Measurements from ENCODE around the gene TNFRSF1A. TPM values are rescaled to one million over a fixed set of nuclear protein-coding genes. Genes with fewer than 3 reads are reported as not detected.

Gene TNFRSF1A
- total RNA-seq, 3 donors from 2014 or later (not counting 1 experiment from before 2014, with no cell fraction given) = 75.7 to 116 (median 87.3) TPM

DNA sequence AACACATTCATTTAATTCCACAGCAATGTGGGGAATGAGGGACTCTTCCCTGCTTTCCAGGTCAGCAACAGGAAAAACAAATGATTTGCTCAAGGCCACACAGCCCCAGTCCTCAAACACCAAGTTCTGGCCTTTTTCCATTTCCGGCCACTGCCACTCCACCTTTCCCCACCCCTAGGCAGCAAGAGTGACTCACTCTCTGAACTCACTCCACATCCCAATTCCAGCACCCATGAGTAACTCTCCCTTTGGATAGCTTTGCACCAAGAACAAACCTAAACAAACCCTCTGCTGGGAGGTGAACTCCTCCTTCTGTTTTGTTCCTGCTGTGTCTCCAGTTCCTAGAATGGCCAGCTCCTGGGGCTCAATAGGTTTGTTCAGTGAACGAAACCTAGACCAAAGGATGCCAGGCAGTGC lies 61.8 kb downstream of the TNFRSF1A start:
- ATAC-seq (no peak), DNase-seq (no peak)
- H3K27me3 Mint-ChIP-seq (ENCODE audit: low read depth in 2 of 2) = peaks cover 11 to 42% of the 10 kb centered on the region in 2 donors
- H3K27me3 ChIP-seq (ENCODE audit: control insufficient read depth, insufficient read depth, low read length) = peaks cover 16% of the 10 kb centered on the region
- intact Hi-C loops (cut with micrococcal nuclease) = no loop called here
- no peaks in the 10 kb centered on the region for H3K9me3 ChIP-seq (ENCODE audit: control insufficient read depth, insufficient read depth, low read length)
- TF ChIP-seq, protein P1, sequence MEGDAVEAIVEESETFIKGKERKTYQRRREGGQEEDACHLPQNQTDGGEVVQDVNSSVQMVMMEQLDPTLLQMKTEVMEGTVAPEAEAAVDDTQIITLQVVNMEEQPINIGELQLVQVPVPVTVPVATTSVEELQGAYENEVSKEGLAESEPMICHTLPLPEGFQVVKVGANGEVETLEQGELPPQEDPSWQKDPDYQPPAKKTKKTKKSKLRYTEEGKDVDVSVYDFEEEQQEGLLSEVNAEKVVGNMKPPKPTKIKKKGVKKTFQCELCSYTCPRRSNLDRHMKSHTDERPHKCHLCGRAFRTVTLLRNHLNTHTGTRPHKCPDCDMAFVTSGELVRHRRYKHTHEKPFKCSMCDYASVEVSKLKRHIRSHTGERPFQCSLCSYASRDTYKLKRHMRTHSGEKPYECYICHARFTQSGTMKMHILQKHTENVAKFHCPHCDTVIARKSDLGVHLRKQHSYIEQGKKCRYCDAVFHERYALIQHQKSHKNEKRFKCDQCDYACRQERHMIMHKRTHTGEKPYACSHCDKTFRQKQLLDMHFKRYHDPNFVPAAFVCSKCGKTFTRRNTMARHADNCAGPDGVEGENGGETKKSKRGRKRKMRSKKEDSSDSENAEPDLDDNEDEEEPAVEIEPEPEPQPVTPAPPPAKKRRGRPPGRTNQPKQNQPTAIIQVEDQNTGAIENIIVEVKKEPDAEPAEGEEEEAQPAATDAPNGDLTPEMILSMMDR (IDR thresholded peaks at IDR 0.05) = no peak
- no peak overlapping the region for H3K27ac ChIP-seq (ENCODE audit: low read length)
- H3K4me1 Mint-ChIP-seq = no peaks in the 10 kb centered on the region
- H3K4me3 ChIP-seq (ENCODE audit: low read length) = no peak overlapping the region
- H3K9me3 Mint-ChIP-seq = no peaks in the 10 kb centered on the region
- 89% methylated on average over 2 of the region's 2 CpGs for WGBS (ENCODE audit: insufficient coverage)
- no peak overlapping the region for H3K27ac Mint-ChIP-seq
- H3K4me3 Mint-ChIP-seq = no peak overlapping the region
- H3K4me1 ChIP-seq (ENCODE audit: control insufficient read depth, insufficient read depth, low read length) = peaks cover 10% of the 10 kb centered on the region
- no peaks in the 10 kb centered on the region for H3K36me3 Mint-ChIP-seq
- H3K36me3 ChIP-seq (ENCODE audit: control insufficient read depth, insufficient read depth, low read length) = no peaks in the 10 kb centered on the region

GRCh38 chr12:6279631-6280030 lies 62.2 kb downstream of the TNFRSF1A start:
- Mint-ChIP-seq H3K4me3 (no peak overlapping the region), H3K27me3 (ENCODE audit: low read depth in 2 of 2) (peaks cover 11 to 47% of the 10 kb centered on the region in 2 donors), H3K9me3 (no peaks in the 10 kb centered on the region), H3K36me3 (no peaks in the 10 kb centered on the region), H3K27ac (no peak overlapping the region), H3K4me1 (no peaks in the 10 kb centered on the region)
- peaks cover 16% of the 10 kb centered on the region for H3K27me3 ChIP-seq (ENCODE audit: control insufficient read depth, insufficient read depth, low read length)
- H3K27ac ChIP-seq (ENCODE audit: low read length) = no peak overlapping the region
- TF ChIP-seq, protein P1 (IDR thresholded peaks at IDR 0.05) = no peak
- H3K4me3 ChIP-seq (ENCODE audit: low read length) = no peak overlapping the region
- DNase-seq (no peak), ATAC-seq (no peak)
- intact Hi-C loops (cut with micrococcal nuclease) = no loop called here
- no peaks in the 10 kb centered on the region for H3K36me3 ChIP-seq (ENCODE audit: control insufficient read depth, insufficient read depth, low read length)
- H3K4me1 ChIP-seq (ENCODE audit: control insufficient read depth, insufficient read depth, low read length) = peaks cover 10% of the 10 kb centered on the region
- no peaks in the 10 kb centered on the region for H3K9me3 ChIP-seq (ENCODE audit: control insufficient read depth, insufficient read depth, low read length)
- 94% methylated on average over 8 of the region's 8 CpGs for WGBS (ENCODE audit: insufficient coverage)

DNA sequence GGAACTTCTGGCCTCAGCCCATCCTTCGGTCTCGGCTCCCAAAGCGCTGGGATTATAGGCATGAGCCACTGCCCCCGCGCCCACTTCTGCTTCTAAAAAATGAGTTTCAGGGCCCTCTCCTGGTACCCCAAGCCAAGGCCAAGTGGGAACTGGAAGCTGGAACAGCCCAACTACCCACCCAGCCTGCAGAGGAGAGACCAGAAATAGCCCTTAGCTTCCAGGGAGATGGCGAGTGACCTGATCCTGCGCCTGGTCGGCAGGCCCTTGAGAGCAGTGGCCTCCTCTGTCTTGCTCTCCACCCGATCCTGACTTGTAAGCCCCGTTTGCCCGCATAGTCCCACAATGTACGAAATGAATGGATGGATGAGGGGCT lies 62.6 kb downstream of the TNFRSF1A start:
- ATAC-seq = no peak
- Histone ChIP-seq H3K4me1 (ENCODE audit: control insufficient read depth, insufficient read depth, low read length) (peaks cover 10% of the 10 kb centered on the region), H3K27me3 (ENCODE audit: control insufficient read depth, insufficient read depth, low read length) (peaks cover 16% of the 10 kb centered on the region), H3K9me3 (ENCODE audit: control insufficient read depth, insufficient read depth, low read length) (no peaks in the 10 kb centered on the region), H3K36me3 (ENCODE audit: control insufficient read depth, insufficient read depth, low read length) (no peaks in the 10 kb centered on the region), H3K27ac (ENCODE audit: low read length) (no peak overlapping the region), H3K4me3 (ENCODE audit: low read length) (no peak overlapping the region)
- DNase-seq = no peak
- Mint-ChIP-seq H3K27ac (no peak overlapping the region), H3K27me3 (ENCODE audit: low read depth in 2 of 2) (peaks cover 11 to 47% of the 10 kb centered on the region in 2 donors), H3K36me3 (no peaks in the 10 kb centered on the region), H3K9me3 (no peaks in the 10 kb centered on the region), H3K4me3 (peak overlapping the region; percentile 56), H3K4me1 (no peaks in the 10 kb centered on the region)
- WGBS (ENCODE audit: insufficient coverage) = 90% methylated on average over 12 of the region's 12 CpGs
- intact Hi-C loops (cut with micrococcal nuclease) = no loop called here
- TF ChIP-seq, protein P1 (IDR thresholded peaks at IDR 0.05) = no peak

Other genes with a start within 250 kb of the TNFRSF1A start
- gene VWF, start 217.4 kb downstream of the TNFRSF1A start, total RNA-seq = under 1 TPM; 0.14 to 0.95 (median 0.71) TPM
- gene CD9, start 141.7 kb downstream of the TNFRSF1A start, total RNA-seq = 10 to 100 TPM in 1 of 3 donors, 1 to 10 TPM in 2; 2.1 to 55.9 (median 8.0) TPM
- gene PLEKHG6, start 31.4 kb downstream of the TNFRSF1A start, total RNA-seq = not detected
- gene SCNN1A, start 33.5 kb upstream of the TNFRSF1A start, total RNA-seq = 1 to 10 TPM; 1.5 to 3.0 (median 1.5) TPM
- gene LTBR, start 42.1 kb upstream of the TNFRSF1A start, total RNA-seq = 1 to 10 TPM; 3.7 to 5.8 (median 4.4) TPM
- gene CD27, start 102.9 kb upstream of the TNFRSF1A start, total RNA-seq = 10 to 100 TPM in 1 of 3 donors, 1 to 10 TPM in 2; 2.7 to 13.7 (median 3.1) TPM
- gene TAPBPL, start 110.0 kb upstream of the TNFRSF1A start, total RNA-seq = 10 to 100 TPM; 43.0 to 51.4 (median 46.9) TPM
- 10 to 100 TPM; 81.0 to 84.3 (median 83.8) TPM for gene VAMP1, start 128.6 kb upstream of the TNFRSF1A start, total RNA-seq
- gene MRPL51, start 151.2 kb upstream of the TNFRSF1A start, total RNA-seq = 10 to 100 TPM; 32.8 to 48.3 (median 45.4) TPM
- 10 to 100 TPM; 38.8 to 53.1 (median 44.1) TPM for gene NCAPD2, start 152.0 kb upstream of the TNFRSF1A start, total RNA-seq
- 100 to 1,000 TPM; 606 to 729 (median 642) TPM for gene GAPDH, start 192.4 kb upstream of the TNFRSF1A start, total RNA-seq
- gene IFFO1, start 214.0 kb upstream of the TNFRSF1A start, total RNA-seq = 10 to 100 TPM; 51.5 to 67.7 (median 62.3) TPM
- gene NOP2, start 226.2 kb upstream of the TNFRSF1A start, total RNA-seq = 100 to 1,000 TPM in 1 of 3 donors, 10 to 100 TPM in 2; 85.2 to 105 (median 89.1) TPM

Data from natural killer cell (primary cell).